Stimulated activated effector memory CD8-positive, alpha-beta T cell treated with anti-CD3 and anti-CD28 coated beads, Interleukin-12 subunit alpha, Interleukin-12 subunit beta, amount 100 ng/mL, for 72 hours (primary cell): ENCODE results near the gene SMIM35.

ENCODE experiments used
- ATAC-seq: fragments of 150-1000 bp; cut with Tn5 transposase; 2 replicates; pipeline ENCODE4 v1.10.0; 2021
- DNase-seq, 2 donors: peaks; one replicate each; pipeline ENCODE4 v3.0.0; 2021 to 2022; ENCODE audit warnings: low spot score in 2 of 2
- H3K27ac Mint-ChIP-seq: one replicate; pipeline ENCODE4 v1.8.0; 2022; ENCODE audit warnings: mild to moderate bottlenecking, mixed read lengths
- H3K36me3 Mint-ChIP-seq: one replicate; pipeline ENCODE4 v1.8.0; 2022; ENCODE audit warnings: mild to moderate bottlenecking, mixed read lengths
- H3K4me1 Mint-ChIP-seq: one replicate; pipeline ENCODE4 v1.8.0; 2022; ENCODE audit warnings: mixed read lengths
- H3K4me3 Mint-ChIP-seq: one replicate; pipeline ENCODE4 v1.8.0; 2022; ENCODE audit warnings: mild to moderate bottlenecking, mixed read lengths
- H3K9me3 Mint-ChIP-seq: one replicate; pipeline ENCODE4 v1.8.0; 2022; ENCODE audit warnings: mixed read lengths

SMIM35 gene

DNA sequence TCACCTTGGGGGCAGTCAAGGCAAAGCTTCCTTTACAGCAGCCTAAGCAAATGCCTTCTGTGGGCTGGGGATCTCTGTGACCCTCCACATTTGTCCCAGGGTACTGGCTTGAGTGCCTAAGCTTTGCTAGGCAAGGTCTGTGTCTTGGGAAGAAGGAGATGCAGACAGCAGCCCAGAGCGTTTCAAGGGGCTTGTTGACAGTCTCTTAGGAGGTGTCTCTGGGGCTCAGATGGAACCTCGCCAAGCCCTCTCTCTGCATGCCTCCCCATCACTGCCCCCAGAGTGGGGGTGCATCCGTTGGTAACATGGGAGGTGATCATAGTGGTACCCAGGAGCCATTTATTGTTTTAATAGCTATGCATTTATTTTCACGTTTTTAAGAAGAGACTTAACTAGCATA, 39.0 kb downstream of the SMIM35 start:
- Mint-ChIP-seq H3K4me1 (peaks cover 85% of the 10 kb centered on the region), H3K9me3 (no peaks in the 10 kb centered on the region), H3K27ac (peak overlapping the region; percentile 93), H3K4me3 (peak overlapping the region; percentile 29), H3K36me3 (peaks cover 19% of the 10 kb centered on the region)
- no peak for DNase-seq
- no peak for ATAC-seq

DNA sequence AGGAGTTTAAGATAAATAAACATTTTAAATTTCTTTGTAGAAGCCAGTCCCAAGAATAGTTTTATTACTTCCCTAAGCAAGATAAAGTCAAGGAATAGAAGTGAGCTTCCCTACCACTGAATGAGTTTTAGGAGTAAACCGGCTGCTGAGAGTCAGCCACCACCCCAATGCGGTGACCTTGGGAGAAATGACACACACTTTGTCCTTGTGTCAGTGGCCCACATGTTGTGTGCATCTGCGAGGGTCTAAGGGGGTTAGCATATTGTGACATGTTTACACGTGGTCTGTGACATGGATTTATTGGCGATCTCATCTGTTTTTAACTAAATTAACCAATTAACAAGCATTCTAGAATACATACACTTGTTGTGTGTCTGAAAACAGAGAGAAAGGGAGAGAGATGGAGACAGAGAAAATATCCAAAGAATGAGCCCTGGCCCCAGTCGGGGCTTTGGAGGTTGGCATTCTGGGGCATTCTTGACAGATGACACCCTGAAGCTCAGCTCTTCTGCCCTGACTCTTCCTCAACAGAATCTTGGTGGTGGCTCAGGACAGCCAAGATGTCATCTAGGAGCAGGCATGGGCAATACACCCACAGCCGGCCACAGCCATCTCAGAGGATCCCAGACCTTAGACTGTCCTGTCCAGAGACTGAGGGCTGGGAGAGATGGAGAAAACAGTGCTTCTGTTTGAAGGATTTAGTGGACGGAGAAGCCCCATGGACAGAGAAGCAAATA, 39.6 kb downstream of the SMIM35 start:
- no peaks in the 10 kb centered on the region for H3K9me3 Mint-ChIP-seq
- DNase-seq (no peak), ATAC-seq (peak; percentile 38)
- H3K36me3 Mint-ChIP-seq = peaks cover 15% of the 10 kb centered on the region
- H3K4me1 Mint-ChIP-seq = peaks cover 85% of the 10 kb centered on the region
- H3K4me3 Mint-ChIP-seq = peak overlapping the region; percentile 43
- H3K27ac Mint-ChIP-seq = peak overlapping the region; percentile 93

DNA sequence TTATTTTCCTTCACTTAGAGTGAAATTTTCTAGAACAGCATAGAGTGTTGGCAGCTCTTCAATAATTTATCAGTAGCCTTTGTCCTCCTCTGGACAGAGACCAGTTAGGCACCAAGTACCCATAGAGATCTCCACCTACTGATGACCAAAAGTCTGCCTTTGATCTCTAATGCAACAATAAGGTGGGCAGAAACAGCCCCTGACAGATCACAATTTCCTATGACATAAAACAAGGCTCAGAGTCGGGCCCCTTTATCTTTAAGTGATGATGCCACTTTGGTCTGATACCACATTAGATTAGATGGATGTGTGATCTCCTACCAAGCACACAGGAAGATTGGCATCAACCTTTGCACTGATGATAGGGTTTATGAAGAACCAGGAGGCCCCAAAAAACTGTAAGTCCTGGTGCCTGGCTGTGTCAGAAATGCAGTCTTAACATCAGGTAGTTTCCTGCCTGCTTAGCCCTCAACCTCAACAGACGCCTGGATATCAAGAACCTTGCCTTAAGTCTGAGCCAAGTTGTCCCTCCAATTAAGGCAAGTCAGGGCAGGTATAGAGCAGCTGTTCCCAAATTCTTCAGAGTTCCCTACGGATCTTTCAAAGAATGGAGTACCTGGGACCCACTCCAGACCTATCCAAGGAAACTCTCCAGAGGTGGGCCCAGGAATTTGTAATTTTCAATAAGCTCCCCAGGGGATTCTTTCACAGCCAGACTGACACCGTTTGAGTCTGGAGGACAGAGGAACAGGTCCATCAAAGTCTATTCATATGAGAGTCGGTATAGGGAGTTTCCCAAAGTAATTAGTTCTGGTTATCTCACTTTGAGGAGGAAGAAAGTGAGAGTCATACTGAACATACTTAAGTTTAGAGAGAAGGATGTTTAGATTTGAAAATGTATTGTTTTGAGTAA, 40.5 kb downstream of the SMIM35 start:
- Mint-ChIP-seq H3K36me3 (peaks cover 15% of the 10 kb centered on the region), H3K4me1 (peaks cover 82% of the 10 kb centered on the region), H3K4me3 (peak overlapping the region; percentile 43), H3K27ac (peak overlapping the region; percentile 93), H3K9me3 (no peaks in the 10 kb centered on the region)
- ATAC-seq (peak; percentile 84), DNase-seq (no peak)

DNA sequence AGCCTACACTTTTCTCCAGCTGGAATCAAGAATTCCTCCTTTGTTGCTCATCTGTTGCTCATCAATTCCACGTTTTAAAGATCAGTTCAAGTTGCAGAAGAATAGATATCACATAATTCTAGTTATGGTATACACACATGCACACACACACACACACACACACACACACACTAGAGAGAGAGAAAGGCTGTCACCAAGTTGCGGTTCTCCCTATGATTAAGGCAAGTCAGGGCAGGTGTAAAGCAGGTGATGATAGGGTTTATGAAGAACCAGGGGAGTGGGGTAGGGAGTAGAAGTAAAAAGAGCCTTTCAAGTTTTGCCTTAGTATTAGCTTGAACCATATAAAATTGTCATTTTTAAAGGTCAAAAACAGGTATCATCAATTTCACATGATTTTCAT, 41.6 kb downstream of the SMIM35 start:
- Mint-ChIP-seq H3K4me1 (peaks cover 71% of the 10 kb centered on the region), H3K4me3 (peak overlapping the region; percentile 43), H3K9me3 (no peaks in the 10 kb centered on the region), H3K36me3 (peaks cover 15% of the 10 kb centered on the region), H3K27ac (peak overlapping the region; percentile 93)
- no peak for DNase-seq
- no peak for ATAC-seq

DNA sequence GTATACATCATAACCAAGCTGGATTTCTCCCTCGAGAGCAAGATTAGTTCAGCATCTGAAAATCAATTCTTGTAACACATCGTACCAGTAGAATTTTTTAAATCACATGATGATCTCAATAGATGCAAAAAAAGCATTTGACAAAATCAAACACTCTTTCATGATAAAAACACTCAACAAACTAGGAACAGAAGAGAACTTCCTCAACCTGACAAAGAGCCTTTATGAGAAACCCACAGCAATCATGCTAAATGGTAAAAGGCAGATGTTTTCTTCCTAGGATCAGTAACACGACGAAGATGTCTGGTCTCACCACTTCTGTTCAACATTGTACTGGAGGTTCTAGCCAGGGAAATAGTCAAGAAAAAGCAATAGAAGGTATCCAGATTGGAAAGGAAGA, 44.0 kb downstream of the SMIM35 start:
- H3K4me3 Mint-ChIP-seq = no peak overlapping the region
- no peak for ATAC-seq

DNA sequence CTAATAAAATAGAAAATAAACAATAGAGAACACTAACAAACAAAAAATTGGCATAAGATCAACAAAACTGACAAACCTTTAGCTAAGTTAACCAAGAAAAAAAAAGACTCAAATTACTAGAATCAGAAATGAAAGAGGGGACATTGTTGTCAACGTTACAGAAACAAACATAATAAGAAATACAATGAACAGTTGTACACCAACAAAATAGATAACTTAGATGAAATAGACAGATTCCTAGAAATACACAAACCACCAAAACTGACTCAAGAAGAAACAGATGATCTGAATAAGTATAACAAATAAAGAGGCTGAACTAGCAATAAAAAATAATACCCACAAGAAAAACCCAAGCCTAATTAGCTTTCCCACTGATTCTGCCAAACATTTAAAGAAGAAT, 44.6 kb downstream of the SMIM35 start:
- Mint-ChIP-seq H3K4me3 (peak overlapping the region; percentile 38), H3K9me3 (no peaks in the 10 kb centered on the region), H3K36me3 (peaks cover 15% of the 10 kb centered on the region), H3K27ac (peak overlapping the region; percentile 81), H3K4me1 (peaks cover 62% of the 10 kb centered on the region)
- no peak for DNase-seq
- peak; percentile 47 for ATAC-seq

More for the DNA sequence above, 44.0 kb downstream of the SMIM35 start:
- H3K9me3 Mint-ChIP-seq = no peaks in the 10 kb centered on the region
- peaks cover 15% of the 10 kb centered on the region for H3K36me3 Mint-ChIP-seq
- H3K27ac Mint-ChIP-seq = peak overlapping the region; percentile 81
- DNase-seq = no peak
- peaks cover 64% of the 10 kb centered on the region for H3K4me1 Mint-ChIP-seq

DNA sequence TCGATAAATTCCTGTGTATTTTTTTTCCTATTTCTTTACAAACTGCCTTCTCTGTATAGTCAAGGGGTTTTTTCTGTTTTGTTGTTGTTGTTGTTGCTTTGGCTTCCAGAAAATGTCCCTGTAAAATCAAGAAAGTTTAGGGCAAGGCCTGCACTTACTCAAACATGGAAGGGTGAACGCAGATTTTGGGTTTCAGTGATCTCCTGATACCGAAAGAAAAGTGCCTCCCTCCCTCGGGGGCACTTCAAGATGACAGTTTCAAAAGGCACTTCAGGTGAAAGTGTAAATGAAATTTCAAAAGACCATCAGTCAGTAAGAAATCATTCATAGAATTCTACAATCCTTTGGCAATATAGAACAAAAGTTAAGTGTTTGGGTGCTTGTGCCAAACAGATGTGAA, 53.3 kb downstream of the SMIM35 start:
- H3K4me1 Mint-ChIP-seq = peaks cover 49% of the 10 kb centered on the region
- peak overlapping the region; percentile 74 for H3K27ac Mint-ChIP-seq
- ATAC-seq (peak; percentile 85), DNase-seq (no peak)
- H3K4me3 Mint-ChIP-seq = no peak overlapping the region
- H3K9me3 Mint-ChIP-seq = no peaks in the 10 kb centered on the region
- H3K36me3 Mint-ChIP-seq = no peaks in the 10 kb centered on the region

DNA sequence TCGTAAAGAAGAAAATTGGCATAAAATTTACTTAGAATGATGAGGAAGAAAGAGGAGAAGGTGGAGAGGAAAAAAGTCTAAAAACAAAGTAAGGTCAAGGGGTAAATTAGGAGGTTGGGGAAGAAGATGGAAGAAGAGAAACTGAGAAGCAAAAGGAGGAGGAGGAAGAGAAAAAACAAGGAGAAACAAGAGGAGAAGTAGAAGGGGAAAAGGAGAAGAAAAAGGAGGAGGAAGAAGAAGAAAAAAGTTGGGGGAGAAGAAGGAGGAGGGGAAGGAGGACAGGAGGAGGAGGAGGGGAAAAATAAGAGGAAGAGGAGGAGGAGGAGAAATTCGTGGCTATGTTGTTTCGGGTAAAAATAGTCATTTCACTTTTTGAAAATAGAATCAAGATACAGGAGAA, 58.1 kb downstream of the SMIM35 start:
- H3K9me3 Mint-ChIP-seq = no peaks in the 10 kb centered on the region
- H3K36me3 Mint-ChIP-seq = no peaks in the 10 kb centered on the region

DNA sequence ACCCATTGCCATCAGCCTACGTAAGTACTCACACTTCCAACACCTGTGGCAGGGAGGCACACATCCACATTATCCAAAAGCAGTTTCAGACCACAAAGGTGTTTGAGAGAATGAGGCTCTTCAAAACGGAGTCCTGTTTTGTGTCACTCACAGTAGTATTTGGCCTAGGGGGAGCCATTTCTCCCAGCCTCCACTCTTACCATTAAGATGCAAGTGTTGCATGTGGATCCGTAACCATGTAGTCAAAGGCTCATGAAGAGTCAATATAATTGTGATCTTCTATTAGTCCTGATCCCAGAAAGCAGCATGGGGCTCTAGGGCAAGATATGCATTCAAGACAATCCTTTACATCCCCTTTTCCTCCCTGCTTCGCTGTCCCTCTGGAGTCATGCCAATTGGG, 59.1 kb downstream of the SMIM35 start:
- peaks cover 29% of the 10 kb centered on the region for H3K4me1 Mint-ChIP-seq
- ATAC-seq = no peak
- DNase-seq = no peak
- no peak overlapping the region for H3K4me3 Mint-ChIP-seq
- H3K27ac Mint-ChIP-seq = no peak overlapping the region
- H3K36me3 Mint-ChIP-seq = no peaks in the 10 kb centered on the region
- H3K9me3 Mint-ChIP-seq = no peaks in the 10 kb centered on the region

More for the DNA sequence above, 58.1 kb downstream of the SMIM35 start:
- DNase-seq (no peak), ATAC-seq (no peak)
- Mint-ChIP-seq H3K27ac (peak overlapping the region; percentile 1), H3K4me3 (no peak overlapping the region), H3K4me1 (peaks cover 35% of the 10 kb centered on the region)

DNA sequence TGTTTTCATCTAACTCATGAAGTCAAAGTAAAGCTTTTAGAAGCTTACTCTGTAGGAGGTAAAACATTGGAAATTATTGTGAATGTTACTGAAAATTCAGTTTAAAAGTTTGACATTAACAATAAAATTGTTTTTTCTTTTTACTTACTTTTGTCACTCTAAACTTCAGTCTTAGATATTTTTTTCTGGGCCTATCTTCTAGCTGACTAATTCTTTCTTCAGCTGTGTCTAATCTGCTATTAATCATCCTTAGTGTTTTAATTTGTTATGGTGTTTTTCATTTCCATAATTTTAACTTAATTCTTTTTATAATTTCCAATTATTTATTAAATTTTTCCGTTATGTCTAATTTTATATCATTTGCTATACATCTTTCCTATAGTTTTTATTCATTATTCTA, 65.6 kb downstream of the SMIM35 start:
- Mint-ChIP-seq H3K36me3 (peaks cover 6% of the 10 kb centered on the region), H3K27ac (no peak overlapping the region), H3K9me3 (peaks cover 31% of the 10 kb centered on the region), H3K4me1 (peaks cover 14% of the 10 kb centered on the region), H3K4me3 (no peak overlapping the region)
- DNase-seq (no peak), ATAC-seq (no peak)

DNA sequence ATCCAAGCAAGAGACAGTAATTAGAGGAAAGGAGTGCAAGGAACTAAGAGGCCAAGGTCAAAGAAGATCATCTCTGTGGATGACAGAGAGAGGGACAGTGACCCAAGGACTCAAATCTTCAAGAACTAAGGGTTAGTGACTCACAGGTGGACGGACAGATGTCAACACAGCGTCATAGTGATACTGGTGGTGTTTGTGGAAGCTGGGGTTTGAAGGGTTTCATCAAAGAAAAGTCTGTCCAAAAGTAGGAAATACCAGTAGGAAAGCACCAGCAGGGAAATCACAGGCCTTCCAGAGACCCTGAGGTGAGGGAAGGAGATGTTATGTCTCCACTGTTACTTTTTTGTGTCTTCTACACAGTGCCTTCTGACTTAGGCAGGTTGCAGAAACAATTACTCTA, 68.4 kb downstream of the SMIM35 start:
- Mint-ChIP-seq H3K36me3 (peaks cover 6% of the 10 kb centered on the region), H3K9me3 (peaks cover 34% of the 10 kb centered on the region), H3K4me1 (peaks cover 42% of the 10 kb centered on the region), H3K4me3 (no peak overlapping the region), H3K27ac (no peak overlapping the region)
- DNase-seq = no peak
- ATAC-seq = no peak

DNA sequence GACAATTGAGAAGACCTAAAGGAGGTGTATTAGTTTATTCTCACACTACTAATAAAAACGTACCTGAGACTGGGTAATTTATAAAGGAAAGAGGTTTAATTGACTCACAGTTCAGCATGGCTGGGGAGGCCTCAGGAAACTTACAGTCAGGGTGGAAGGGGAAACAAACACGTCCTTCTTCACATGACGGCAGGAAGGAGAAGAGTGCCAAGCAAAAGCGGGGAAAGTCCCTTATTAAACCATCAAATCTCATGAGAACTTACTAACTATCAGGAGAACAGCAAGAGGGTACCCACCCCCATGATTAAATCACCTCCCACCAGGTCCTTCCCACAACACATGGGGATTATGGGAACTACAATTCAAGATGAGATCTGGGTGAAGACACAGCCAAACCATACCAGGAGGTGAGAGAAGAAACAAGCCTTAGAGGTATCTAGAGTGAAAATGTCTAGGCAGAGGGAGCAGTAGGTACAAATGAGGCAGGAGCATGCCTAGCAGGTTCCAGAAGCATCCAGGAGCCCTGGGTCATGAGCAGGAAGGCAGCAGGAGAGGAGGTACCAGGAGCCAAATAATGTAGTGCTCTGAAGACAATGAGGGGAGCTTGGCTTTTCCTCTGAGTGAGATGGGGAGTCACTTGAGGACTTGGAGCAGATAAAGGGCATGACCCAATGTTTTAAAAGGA, 69.0 kb downstream of the SMIM35 start:
- no peak overlapping the region for H3K4me3 Mint-ChIP-seq
- peaks cover 34% of the 10 kb centered on the region for H3K9me3 Mint-ChIP-seq
- DNase-seq (peak in 1 of 2 donors; percentile 38), ATAC-seq (no peak)
- H3K27ac Mint-ChIP-seq = no peak overlapping the region
- H3K4me1 Mint-ChIP-seq = peaks cover 48% of the 10 kb centered on the region
- peaks cover 6% of the 10 kb centered on the region for H3K36me3 Mint-ChIP-seq

DNA sequence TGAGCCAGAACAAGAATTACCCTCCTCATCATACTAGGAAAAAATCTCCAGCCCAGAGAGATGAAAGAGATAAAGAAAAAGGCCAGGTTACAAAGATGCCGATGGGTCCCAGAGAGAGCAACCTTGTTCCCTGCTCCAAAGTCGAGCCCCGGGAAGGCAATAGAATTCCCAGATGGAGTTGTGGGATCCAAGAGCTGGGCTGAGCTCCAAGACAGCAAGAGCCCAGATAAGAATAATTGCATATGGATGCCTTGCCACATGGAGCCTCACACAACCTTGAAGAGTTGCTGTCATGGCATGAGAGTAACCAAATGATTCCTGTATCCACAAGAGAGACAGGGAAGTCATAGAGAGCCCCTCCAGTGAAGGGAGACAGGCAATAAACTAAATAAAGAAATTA, 69.7 kb downstream of the SMIM35 start:
- no peak overlapping the region for H3K27ac Mint-ChIP-seq

DNA sequence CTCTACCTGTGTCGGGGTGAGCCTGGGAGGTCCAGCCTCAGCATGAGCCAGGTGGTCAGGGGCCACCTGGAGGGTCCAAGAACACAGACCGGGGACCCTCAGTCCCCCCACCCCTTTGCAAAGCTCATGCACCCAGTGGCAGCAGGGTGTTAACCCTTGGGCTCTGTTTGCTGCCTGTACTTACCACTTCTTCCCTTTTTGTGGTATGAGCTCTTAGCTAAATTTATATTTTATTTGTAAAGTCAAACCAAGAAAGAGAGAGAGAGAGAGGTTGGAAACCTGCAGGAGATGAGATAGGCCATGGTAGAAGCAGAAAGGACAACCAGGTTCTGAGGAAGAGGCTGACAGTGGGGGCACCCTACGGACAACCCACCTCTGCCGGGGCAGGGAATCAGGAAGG, 70.7 kb downstream of the SMIM35 start:
- H3K4me3 Mint-ChIP-seq = peak overlapping the region; percentile 60
- DNase-seq = no peak
- H3K36me3 Mint-ChIP-seq = peaks cover 6% of the 10 kb centered on the region
- H3K9me3 Mint-ChIP-seq = peaks cover 34% of the 10 kb centered on the region
- peaks cover 65% of the 10 kb centered on the region for H3K4me1 Mint-ChIP-seq
- ATAC-seq = no peak
- peak overlapping the region; percentile 81 for H3K27ac Mint-ChIP-seq

More for the DNA sequence above, 69.7 kb downstream of the SMIM35 start:
- no peak for ATAC-seq
- DNase-seq = peak in 1 of 2 donors; percentile 30
- Mint-ChIP-seq H3K36me3 (peaks cover 6% of the 10 kb centered on the region), H3K4me1 (peaks cover 55% of the 10 kb centered on the region), H3K4me3 (no peak overlapping the region), H3K9me3 (peaks cover 34% of the 10 kb centered on the region)

DNA sequence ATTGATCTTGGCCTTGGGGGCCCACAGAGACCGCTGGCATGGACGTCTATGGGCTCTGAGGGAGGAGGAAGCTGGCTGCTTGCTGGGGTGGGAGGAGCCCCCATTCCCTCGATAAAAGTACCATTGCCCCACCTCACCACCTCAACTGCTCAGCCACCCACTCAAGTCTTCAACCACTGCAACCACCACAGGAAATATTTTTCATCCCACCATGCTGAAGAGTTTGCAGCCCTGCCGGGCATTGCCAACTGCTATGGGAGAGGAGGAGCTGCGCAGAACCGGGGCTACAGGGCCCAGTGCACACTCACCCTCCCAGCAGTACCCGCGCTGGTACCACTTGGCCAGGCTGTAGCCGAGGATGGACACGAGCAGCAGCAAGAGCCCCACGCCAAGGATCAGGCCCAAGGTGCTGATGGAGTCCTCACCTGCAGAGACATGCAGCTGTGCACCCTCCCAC, 71.3 kb downstream of the SMIM35 start:
- DNase-seq = no peak
- peaks cover 6% of the 10 kb centered on the region for H3K36me3 Mint-ChIP-seq
- H3K27ac Mint-ChIP-seq = peak overlapping the region; percentile 81
- peak overlapping the region; percentile 60 for H3K4me3 Mint-ChIP-seq
- ATAC-seq = peak; percentile 68
- H3K4me1 Mint-ChIP-seq = peaks cover 71% of the 10 kb centered on the region
- peaks cover 30% of the 10 kb centered on the region for H3K9me3 Mint-ChIP-seq
